IMR-90 (cell line): ENCODE measurements around the gene ADAMTS18. TPM values are rescaled to one million over a fixed set of nuclear protein-coding genes. Genes with fewer than 3 reads are reported as not detected.

Experiments used
- ATAC-seq: fragments of 200-7000 bp; cut with Tn5 transposase; 2 replicates; pipeline ENCODE4 v1.9.1; 2020; ENCODE audit warnings: low read depth, mild to moderate bottlenecking, moderate library complexity
- BruUV-seq: library from RNA; stranded (reverse); fragments of 400-500 nt; replicated peaks from 2 replicates; lab custom pipeline; 2021; lab: Mats Ljungman, UMichigan
- CTCF ChIA-PET: fragments of 300-600 bp; formaldehyde crosslinking; extraction: SDS; loops from one replicate; lab custom pipeline; 2021; ENCODE audit warnings: antibody characterized with exemption; lab: Yijun Ruan, JAX
- POLR2A ChIA-PET: fragments of 300-600 bp; sonication (Branson Sonifier 250); formaldehyde crosslinking; loops from one replicate; lab custom pipeline; 2022; ENCODE audit warnings: antibody characterized with exemption; ENCODE audit not compliant: unreplicated experiment; lab: Charles Lee
- DNase-seq: peaks from one replicate; pipeline ENCODE4 v3.0.0; 2013
- H2AFZ ChIP-seq: replicated peaks from 2 replicates; pipeline ENCODE3; 2013; ENCODE audit warnings: low read length, mild to moderate bottlenecking; ENCODE audit not compliant: poor library complexity
- H2AK5ac ChIP-seq: 2 replicates; pipeline ENCODE4 v1.6.1; 2013; ENCODE audit warnings: low read depth, low read length, inconsistent platforms
- H2AK9ac ChIP-seq: replicated peaks from 2 replicates; pipeline ENCODE3; 2013; ENCODE audit warnings: mild to moderate bottlenecking, low read depth, low read length, moderate library complexity; ENCODE audit not compliant: poor library complexity
- H2BK120ac ChIP-seq: 2 replicates; pipeline ENCODE4 v1.6.1; 2013; ENCODE audit warnings: low read depth, low read length, inconsistent platforms
- H2BK15ac ChIP-seq: 3 replicates; pipeline ENCODE4 v1.6.1; 2013; ENCODE audit warnings: low read depth, low read length, inconsistent platforms
- H2BK20ac ChIP-seq: 2 replicates; pipeline ENCODE4 v1.6.1; 2013; ENCODE audit warnings: low read depth, mild to moderate bottlenecking, inconsistent platforms, low read length, moderate library complexity
- H2BK5ac ChIP-seq: 2 replicates; pipeline ENCODE4 v1.6.1; 2013; ENCODE audit warnings: mild to moderate bottlenecking, low read depth, low read length, inconsistent platforms; ENCODE audit not compliant: poor library complexity, severe bottlenecking
- H3K14ac ChIP-seq: replicated peaks from 2 replicates; pipeline ENCODE4 v1.6.1; 2013; ENCODE audit warnings: low read depth, low read length, inconsistent platforms
- H3K18ac ChIP-seq: 2 replicates; pipeline ENCODE4 v1.6.1; 2013; ENCODE audit warnings: low read depth, low read length, control low read depth
- H3K23ac ChIP-seq: 2 replicates; pipeline ENCODE4 v1.6.1; 2013; ENCODE audit warnings: low read depth, low read length, inconsistent platforms
- H3K27ac ChIP-seq: 2 replicates; pipeline ENCODE4 v1.5.1; 2013; ENCODE audit warnings: mild to moderate bottlenecking, control low read depth, low read length; ENCODE audit not compliant: insufficient read depth
- H3K27me3 ChIP-seq: 2 replicates; pipeline ENCODE4 v1.6.1; 2013; ENCODE audit warnings: low read length; ENCODE audit not compliant: control insufficient read depth, insufficient read depth
- H3K36me3 ChIP-seq: 2 replicates; pipeline ENCODE4 v1.6.1; 2013; ENCODE audit warnings: low read length, mixed read lengths; ENCODE audit not compliant: control insufficient read depth, insufficient read depth
- H3K4ac ChIP-seq: 2 replicates; pipeline ENCODE4 v1.6.1; 2013; ENCODE audit warnings: low read depth, low read length, inconsistent platforms
- H3K4me1 ChIP-seq: 2 replicates; pipeline ENCODE4 v1.6.1; 2013; ENCODE audit warnings: low read length, mixed read lengths; ENCODE audit not compliant: control insufficient read depth, insufficient read depth
- H3K4me2 ChIP-seq: 2 replicates; pipeline ENCODE4 v1.6.1; 2013; ENCODE audit warnings: low read depth, mild to moderate bottlenecking, control low read depth, low read length, moderate library complexity
- H3K4me3 ChIP-seq: 2 replicates; pipeline ENCODE4 v1.5.1; 2013; ENCODE audit warnings: low read depth, mild to moderate bottlenecking, control low read depth, low read length, moderate library complexity; ENCODE audit not compliant: insufficient read depth
- H3K56ac ChIP-seq: 2 replicates; pipeline ENCODE4 v1.6.1; 2013; ENCODE audit warnings: low read length, inconsistent platforms; ENCODE audit not compliant: insufficient read depth; ENCODE audit errors: extremely low read depth
- H3K79me1 ChIP-seq, 2 experiments: 2 replicates each; pipeline ENCODE4 v1.6.1; 2013; ENCODE audit warnings: low read length in 2 of 2, inconsistent platforms in 1 of 2, low read depth in 1 of 2
- H3K9ac ChIP-seq: 2 replicates; pipeline ENCODE4 v1.6.1; 2013; ENCODE audit warnings: low read depth, low read length, control low read depth
- H3K9me1 ChIP-seq: 2 replicates; pipeline ENCODE4 v1.6.1; 2013; ENCODE audit warnings: low read length, inconsistent platforms; ENCODE audit not compliant: insufficient read depth
- H3K9me3 ChIP-seq: 2 replicates; pipeline ENCODE4 v1.6.1; 2013; ENCODE audit warnings: low read length; ENCODE audit not compliant: control insufficient read depth, insufficient read depth
- H4K20me1 ChIP-seq: 2 replicates; pipeline ENCODE4 v1.6.1; 2013; ENCODE audit warnings: low read length, inconsistent platforms; ENCODE audit not compliant: insufficient read depth
- H4K5ac ChIP-seq: 2 replicates; pipeline ENCODE4 v1.6.1; 2013; ENCODE audit warnings: mild to moderate bottlenecking, low read depth, low read length, control low read depth
- H4K8ac ChIP-seq, 2 experiments: 2 replicates each; pipeline ENCODE4 v1.6.1; 2013; ENCODE audit warnings: low read depth in 2 of 2, low read length in 2 of 2, control low read depth in 1 of 2, inconsistent platforms in 1 of 2
- H4K91ac ChIP-seq: 2 replicates; pipeline ENCODE4 v1.6.1; 2013; ENCODE audit warnings: low read depth, low read length, inconsistent platforms; ENCODE audit not compliant: insufficient read depth
- BHLHE40 ChIP-seq: fragments of 150-350 bp; IDR thresholded peaks from 2 replicates; pipeline ENCODE4 v1.6.1; 2016; ENCODE audit warnings: mild to moderate bottlenecking, low read depth, low read length
- CEBPB ChIP-seq: IDR thresholded peaks from 2 replicates; pipeline ENCODE4 v1.6.1; 2012; ENCODE audit warnings: low read depth, low read length, improper control_type of control experiment
- CHD1 ChIP-seq: IDR thresholded peaks from 2 replicates; pipeline ENCODE4 v1.6.1; 2012; ENCODE audit warnings: low read depth, low read length, improper control_type of control experiment
- ELK1 ChIP-seq: fragments of 150-350 bp; IDR thresholded peaks from 2 replicates; pipeline ENCODE4 v1.6.1; 2016; ENCODE audit warnings: low read depth, mild to moderate bottlenecking, low read length, moderate library complexity, borderline replicate concordance
- FOS ChIP-seq: fragments of 150-350 bp; IDR thresholded peaks from 2 replicates; pipeline ENCODE4 v1.6.1; 2016; ENCODE audit warnings: low read depth, low read length
- MAFK ChIP-seq: IDR thresholded peaks from 2 replicates; pipeline ENCODE4 v1.6.1; 2012; ENCODE audit warnings: low read depth, low read length, improper control_type of control experiment
- MAZ ChIP-seq: IDR thresholded peaks from 2 replicates; pipeline ENCODE4 v1.6.1; 2012; ENCODE audit warnings: low read depth, mild to moderate bottlenecking, low read length, improper control_type of control experiment, moderate library complexity, borderline replicate concordance
- MXI1 ChIP-seq: IDR thresholded peaks from 2 replicates; pipeline ENCODE4 v1.6.1; 2012; ENCODE audit warnings: low read depth, mild to moderate bottlenecking, low read length, moderate library complexity, borderline replicate concordance
- NFE2L2 ChIP-seq: fragments of 150-350 bp; IDR thresholded peaks from 2 replicates; pipeline ENCODE4 v1.6.1; 2016; ENCODE audit warnings: low read depth, mild to moderate bottlenecking, low read length
- POLR2A ChIP-seq: IDR thresholded peaks from 2 replicates; pipeline ENCODE4 v1.6.1; 2012; ENCODE audit warnings: mild to moderate bottlenecking, low read depth, low read length
- RAD21 ChIP-seq: IDR thresholded peaks from 2 replicates; pipeline ENCODE4 v1.6.1; 2012; ENCODE audit warnings: low read length, improper control_type of control experiment
- RCOR1 ChIP-seq: IDR thresholded peaks from 2 replicates; pipeline ENCODE4 v1.6.1; 2012; ENCODE audit warnings: mild to moderate bottlenecking, low read length, improper control_type of control experiment; ENCODE audit not compliant: insufficient replicate concordance
- RFX5 ChIP-seq: IDR thresholded peaks from 2 replicates; pipeline ENCODE4 v1.8.0; 2012; ENCODE audit warnings: low read depth, mild to moderate bottlenecking, low read length, moderate library complexity
- SMC3 ChIP-seq: fragments of 150-350 bp; IDR thresholded peaks from 2 replicates; pipeline ENCODE4 v1.6.1; 2016; ENCODE audit warnings: low read depth, mild to moderate bottlenecking, antibody characterized with exemption, low read length, moderate library complexity
- USF2 ChIP-seq: fragments of 150-350 bp; IDR thresholded peaks from 2 replicates; pipeline ENCODE4 v1.6.1; 2017; ENCODE audit warnings: mild to moderate bottlenecking, antibody characterized with exemption, low read length, low read depth
- WGBS, 2 experiments: methylation state at CpG; one replicate each; pipeline versions ENCODE4 v1.1.5 to v1.1.7; 2013; ENCODE audit warnings: missing lambda C conversion rate in 2 of 2; ENCODE audit not compliant: insufficient read length in 1 of 2; ENCODE audit errors: extremely low coverage in 2 of 2; 5-methylcytosine and 5-hydroxymethylcytosine counted together
- dilution Hi-C: fragments of 300-500 bp; cut with HindIII; formaldehyde crosslinking; loops from one replicate; pipeline ENCODE4 v1.14.3; 2018; ENCODE audit warnings: low sequenced_read_pairs; ENCODE audit not compliant: unreplicated experiment
- in situ Hi-C: fragments of 300-500 bp; cut with MboI; formaldehyde crosslinking; loops from 3 replicates; pipeline ENCODE4 v1.14.3; 2019; ENCODE audit warnings: low sequenced_read_pairs, inconsistent platforms, mixed read lengths
- intact Hi-C: fragments of 100-400 bp; cut with micrococcal nuclease; formaldehyde crosslinking; loops from 2 replicates; pipeline ENCODE4 v1.10.0; 2022
- polyA plus RNA-seq, 3 experiments: library from polyadenylated mRNA; depleted of rRNA; stranded (reverse); fragments of >200 nt; gene quantifications; 2 replicates each; pipeline ENCODE4 v1.2.3, GENCODE V29; 2012; ENCODE audit warnings: low replicate concordance in 1 of 3
- total RNA-seq: library from RNA; depleted of rRNA; stranded (reverse); fragments of >200 nt; gene quantifications from 2 replicates; pipeline ENCODE4 v1.2.3, GENCODE V29; 2012
- TF ChIP-seq, protein P1 (sequence below): conservative IDR thresholded peaks from 2 replicates; pipeline ENCODE4 v1.5.1; 2012; ENCODE audit warnings: mild to moderate bottlenecking, low read depth, low read length, improper control_type of control experiment

Gene ADAMTS18
- total and polyA plus RNA-seq, 2 of the 4 experiments (the other 2 are of a cell fraction) = not detected

- no peak overlapping the region for H2BK5ac ChIP-seq
- no peaks in the 10 kb centered on the region for H3K36me3 ChIP-seq
- no peaks in the 10 kb centered on the region for H3K9me3 ChIP-seq
- H3K23ac ChIP-seq = no peak overlapping the region
- dilution Hi-C loops (no loop called here), intact Hi-C loops (no loop called here), in situ Hi-C loops (no loop called here)
- no peak overlapping the region for H4K91ac ChIP-seq
- ATAC-seq (no peak), DNase-seq (no peak)
- H2AK5ac ChIP-seq = no peak overlapping the region
- H4K5ac ChIP-seq = no peak overlapping the region
- no peaks in the 10 kb centered on the region for H3K9me1 ChIP-seq
- no peaks in the 10 kb centered on the region for H4K20me1 ChIP-seq
- H3K18ac ChIP-seq = no peak overlapping the region
- H2BK120ac ChIP-seq = no peak overlapping the region
- H3K79me1 ChIP-seq = no peaks in the 10 kb centered on the region
- no peak overlapping the region for H3K4me3 ChIP-seq
- H3K4ac ChIP-seq = no peak overlapping the region
- H2BK20ac ChIP-seq = no peak overlapping the region
- CTCF ChIA-PET = no interaction called here
- no peaks in the 10 kb centered on the region for H3K27me3 ChIP-seq
- no peak overlapping the region for H4K8ac ChIP-seq
- no peak overlapping the region for H3K4me2 ChIP-seq
- no peak overlapping the region for H3K56ac ChIP-seq
- no peak overlapping the region for H2BK15ac ChIP-seq
- H3K14ac ChIP-seq = no peak overlapping the region
- no peaks in the 10 kb centered on the region for H3K4me1 ChIP-seq
- POLR2A ChIA-PET = no interaction called here
- no TSS peak for BruUV-seq
- H2AFZ ChIP-seq = no peak overlapping the region
- no CpG with 5 or more reads among the region's 2 CpGs for WGBS, 2 experiments
- no peak overlapping the region for H2AK9ac ChIP-seq
- no peak overlapping the region for H3K9ac ChIP-seq
- no peak for TF ChIP-seq CHD1
- TF ChIP-seq CEBPB = no peak
- no peak for TF ChIP-seq BHLHE40
- TF ChIP-seq MAFK = no peak
- TF ChIP-seq RFX5 = no peak
- TF ChIP-seq RCOR1 = no peak
- TF ChIP-seq MAZ = no peak
- no peak for TF ChIP-seq MXI1
- TF ChIP-seq POLR2A = no peak
- TF ChIP-seq, protein P1, sequence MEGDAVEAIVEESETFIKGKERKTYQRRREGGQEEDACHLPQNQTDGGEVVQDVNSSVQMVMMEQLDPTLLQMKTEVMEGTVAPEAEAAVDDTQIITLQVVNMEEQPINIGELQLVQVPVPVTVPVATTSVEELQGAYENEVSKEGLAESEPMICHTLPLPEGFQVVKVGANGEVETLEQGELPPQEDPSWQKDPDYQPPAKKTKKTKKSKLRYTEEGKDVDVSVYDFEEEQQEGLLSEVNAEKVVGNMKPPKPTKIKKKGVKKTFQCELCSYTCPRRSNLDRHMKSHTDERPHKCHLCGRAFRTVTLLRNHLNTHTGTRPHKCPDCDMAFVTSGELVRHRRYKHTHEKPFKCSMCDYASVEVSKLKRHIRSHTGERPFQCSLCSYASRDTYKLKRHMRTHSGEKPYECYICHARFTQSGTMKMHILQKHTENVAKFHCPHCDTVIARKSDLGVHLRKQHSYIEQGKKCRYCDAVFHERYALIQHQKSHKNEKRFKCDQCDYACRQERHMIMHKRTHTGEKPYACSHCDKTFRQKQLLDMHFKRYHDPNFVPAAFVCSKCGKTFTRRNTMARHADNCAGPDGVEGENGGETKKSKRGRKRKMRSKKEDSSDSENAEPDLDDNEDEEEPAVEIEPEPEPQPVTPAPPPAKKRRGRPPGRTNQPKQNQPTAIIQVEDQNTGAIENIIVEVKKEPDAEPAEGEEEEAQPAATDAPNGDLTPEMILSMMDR = no peak
- TF ChIP-seq USF2 = no peak
- no peak for TF ChIP-seq RAD21
- TF ChIP-seq SMC3 = no peak
- TF ChIP-seq NFE2L2 = no peak
- no peak for TF ChIP-seq FOS
- no peak for TF ChIP-seq ELK1
- H3K27ac ChIP-seq = no peak overlapping the region
Measured at GRCh38 chr16:77276661-77277060, 158.2 kb downstream of the ADAMTS18 start.
